Ovary (tissue), 3 donors: Measurements from ENCODE around the gene WEE1.

Experiments used
- EP300 ChIP-seq: sonication (generic); formaldehyde crosslinking; IDR thresholded peaks from one replicate; pipeline ENCODE4 v1.6.1; 2017; ENCODE audit warnings: antibody characterized with exemption
- POLR2A ChIP-seq: fragments of 450-650 bp; IDR thresholded peaks from one replicate; pipeline ENCODE4 v1.6.1; 2017; ENCODE audit warnings: antibody characterized with exemption, mild to moderate bottlenecking, moderate library complexity
- TF ChIP-seq, protein P1 (sequence below), 3 donors: fragments of 450-650 bp in 2 of 3; fragments of 200-600 bp in 1 of 3; IDR thresholded peaks; one replicate each; pipeline versions ENCODE4 v1.5.1 to v1.8.0; 2016 to 2022; ENCODE audit warnings: antibody characterized with exemption in 3 of 3, mild to moderate bottlenecking in 1 of 3
- donor health status: DM: no; HTN: no; CAD: no.

GRCh38 chr11:9573775-9574621 is 528 bp downstream of the WEE1 start:
- TF ChIP-seq, protein P1, sequence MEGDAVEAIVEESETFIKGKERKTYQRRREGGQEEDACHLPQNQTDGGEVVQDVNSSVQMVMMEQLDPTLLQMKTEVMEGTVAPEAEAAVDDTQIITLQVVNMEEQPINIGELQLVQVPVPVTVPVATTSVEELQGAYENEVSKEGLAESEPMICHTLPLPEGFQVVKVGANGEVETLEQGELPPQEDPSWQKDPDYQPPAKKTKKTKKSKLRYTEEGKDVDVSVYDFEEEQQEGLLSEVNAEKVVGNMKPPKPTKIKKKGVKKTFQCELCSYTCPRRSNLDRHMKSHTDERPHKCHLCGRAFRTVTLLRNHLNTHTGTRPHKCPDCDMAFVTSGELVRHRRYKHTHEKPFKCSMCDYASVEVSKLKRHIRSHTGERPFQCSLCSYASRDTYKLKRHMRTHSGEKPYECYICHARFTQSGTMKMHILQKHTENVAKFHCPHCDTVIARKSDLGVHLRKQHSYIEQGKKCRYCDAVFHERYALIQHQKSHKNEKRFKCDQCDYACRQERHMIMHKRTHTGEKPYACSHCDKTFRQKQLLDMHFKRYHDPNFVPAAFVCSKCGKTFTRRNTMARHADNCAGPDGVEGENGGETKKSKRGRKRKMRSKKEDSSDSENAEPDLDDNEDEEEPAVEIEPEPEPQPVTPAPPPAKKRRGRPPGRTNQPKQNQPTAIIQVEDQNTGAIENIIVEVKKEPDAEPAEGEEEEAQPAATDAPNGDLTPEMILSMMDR (IDR thresholded peaks at IDR 0.05), result peak in 2 of 3 donors; percentile 15 to 27
- TF ChIP-seq POLR2A (peak; percentile 55), EP300 (no peak)
